ENCODE results near the gene REV3L. TPM values are rescaled to one million over a fixed set of nuclear protein-coding genes. Genes with fewer than 3 reads are reported as not detected.

Gene REV3L
- total RNA-seq, 1 donor from 2014 or later: 42.3 TPM

GRCh38 chr6:111472933-111473435, 10.0 kb downstream of the REV3L start:
- Histone ChIP-seq H3K4me1 (ENCODE audit: control insufficient read depth in 3 of 3, insufficient read depth in 3 of 3, low read length in 3 of 3) (peaks cover 7 to 21% (median 7%) of the 10 kb centered on the region in 3 donors), H3K27ac (ENCODE audit: low read depth, low read length) (no peak overlapping the region)

GRCh38 chr6:111471958-111472357, 11.1 kb downstream of the REV3L start:
- Histone ChIP-seq H3K36me3 (ENCODE audit: control insufficient read depth in 3 of 3, insufficient read depth in 3 of 3, low read length in 3 of 3) (peaks cover 0 to 1% (median 0%) of the 10 kb centered on the region in 3 donors), H3K9me3 (ENCODE audit: control insufficient read depth in 3 of 3, low read length in 3 of 3) (no peaks in the 10 kb centered on the region), H3K4me3 (ENCODE audit: low read length in 3 of 3) (no peak overlapping the region), H3K27me3 (ENCODE audit: control insufficient read depth in 3 of 3, insufficient read depth in 3 of 3, low read length in 3 of 3) (no peaks in the 10 kb centered on the region), H3K4me1 (ENCODE audit: control insufficient read depth in 3 of 3, insufficient read depth in 3 of 3, low read length in 3 of 3) (peaks cover 0 to 11% (median 0%) of the 10 kb centered on the region in 3 donors), H3K27ac (ENCODE audit: low read depth, low read length) (no peak overlapping the region), H3K9ac (ENCODE audit: low read depth in 1 of 3, low read length in 3 of 3) (no peak overlapping the region)

More at GRCh38 chr6:111472933-111473435, 10.0 kb downstream of the REV3L start:
- Histone ChIP-seq H3K36me3 (ENCODE audit: control insufficient read depth in 3 of 3, insufficient read depth in 3 of 3, low read length in 3 of 3) (no peaks in the 10 kb centered on the region), H3K27me3 (ENCODE audit: control insufficient read depth in 3 of 3, insufficient read depth in 3 of 3, low read length in 3 of 3) (no peaks in the 10 kb centered on the region), H3K9me3 (ENCODE audit: control insufficient read depth in 3 of 3, low read length in 3 of 3) (no peaks in the 10 kb centered on the region), H3K4me3 (ENCODE audit: low read length in 3 of 3) (no peak overlapping the region), H3K9ac (ENCODE audit: low read depth in 1 of 3, low read length in 3 of 3) (no peak overlapping the region)

- Histone ChIP-seq H3K9me3 (ENCODE audit: control insufficient read depth in 3 of 3, low read length in 3 of 3) (no peaks in the 10 kb centered on the region), H3K9ac (ENCODE audit: low read depth in 1 of 3, low read length in 3 of 3) (no peak overlapping the region)
Measured at GRCh38 chr6:111471533-111471932, 11.5 kb downstream of the REV3L start.

GRCh38 chr6:111470991-111471390, 12.0 kb downstream of the REV3L start:
- no peak overlapping the region for H3K27ac ChIP-seq (ENCODE audit: low read depth, low read length)
- H3K27me3 ChIP-seq (ENCODE audit: control insufficient read depth in 3 of 3, insufficient read depth in 3 of 3, low read length in 3 of 3): no peaks in the 10 kb centered on the region
- H3K36me3 ChIP-seq (ENCODE audit: control insufficient read depth in 3 of 3, insufficient read depth in 3 of 3, low read length in 3 of 3): peaks cover 0 to 1% (median 0%) of the 10 kb centered on the region in 3 donors
- H3K9me3 ChIP-seq (ENCODE audit: control insufficient read depth in 3 of 3, low read length in 3 of 3): no peaks in the 10 kb centered on the region
- peaks cover 0 to 9% (median 0%) of the 10 kb centered on the region in 3 donors for H3K4me1 ChIP-seq (ENCODE audit: control insufficient read depth in 3 of 3, insufficient read depth in 3 of 3, low read length in 3 of 3)
- H3K9ac ChIP-seq (ENCODE audit: low read depth in 1 of 3, low read length in 3 of 3): no peak overlapping the region
- no peak overlapping the region for H3K4me3 ChIP-seq (ENCODE audit: low read length in 3 of 3)

More at GRCh38 chr6:111471533-111471932, 11.5 kb downstream of the REV3L start:
- H3K36me3 ChIP-seq (ENCODE audit: control insufficient read depth in 3 of 3, insufficient read depth in 3 of 3, low read length in 3 of 3): peaks cover 0 to 1% (median 0%) of the 10 kb centered on the region in 3 donors
- H3K4me3 ChIP-seq (ENCODE audit: low read length in 3 of 3): no peak overlapping the region
- no peak overlapping the region for H3K27ac ChIP-seq (ENCODE audit: low read depth, low read length)
- H3K4me1 ChIP-seq (ENCODE audit: control insufficient read depth in 3 of 3, insufficient read depth in 3 of 3, low read length in 3 of 3): peaks cover 0 to 9% (median 0%) of the 10 kb centered on the region in 3 donors
- H3K27me3 ChIP-seq (ENCODE audit: control insufficient read depth in 3 of 3, insufficient read depth in 3 of 3, low read length in 3 of 3): no peaks in the 10 kb centered on the region

- Histone ChIP-seq H3K9me3 (ENCODE audit: control insufficient read depth in 3 of 3, low read length in 3 of 3) (no peaks in the 10 kb centered on the region), H3K36me3 (ENCODE audit: control insufficient read depth in 3 of 3, insufficient read depth in 3 of 3, low read length in 3 of 3) (peaks cover 0 to 1% (median 0%) of the 10 kb centered on the region in 3 donors), H3K4me3 (ENCODE audit: low read length in 3 of 3) (no peak overlapping the region), H3K9ac (ENCODE audit: low read depth in 1 of 3, low read length in 3 of 3) (no peak overlapping the region), H3K27ac (ENCODE audit: low read depth, low read length) (no peak overlapping the region), H3K27me3 (ENCODE audit: control insufficient read depth in 3 of 3, insufficient read depth in 3 of 3, low read length in 3 of 3) (no peaks in the 10 kb centered on the region), H3K4me1 (ENCODE audit: control insufficient read depth in 3 of 3, insufficient read depth in 3 of 3, low read length in 3 of 3) (peaks cover 0 to 9% (median 0%) of the 10 kb centered on the region in 3 donors)
Measured at GRCh38 chr6:111469543-111469942, 13.5 kb downstream of the REV3L start.

- H3K36me3 ChIP-seq (ENCODE audit: control insufficient read depth in 3 of 3, insufficient read depth in 3 of 3, low read length in 3 of 3): peaks cover 0 to 1% (median 0%) of the 10 kb centered on the region in 3 donors
- H3K9me3 ChIP-seq (ENCODE audit: control insufficient read depth in 3 of 3, low read length in 3 of 3): no peaks in the 10 kb centered on the region
- H3K27ac ChIP-seq (ENCODE audit: low read depth, low read length): no peak overlapping the region
- H3K9ac ChIP-seq (ENCODE audit: low read depth in 1 of 3, low read length in 3 of 3): no peak overlapping the region
- H3K27me3 ChIP-seq (ENCODE audit: control insufficient read depth in 3 of 3, insufficient read depth in 3 of 3, low read length in 3 of 3): no peaks in the 10 kb centered on the region
- H3K4me3 ChIP-seq (ENCODE audit: low read length in 3 of 3): no peak overlapping the region
- H3K4me1 ChIP-seq (ENCODE audit: control insufficient read depth in 3 of 3, insufficient read depth in 3 of 3, low read length in 3 of 3): peaks cover 0 to 4% (median 0%) of the 10 kb centered on the region in 3 donors
Measured at GRCh38 chr6:111468329-111469012, 14.5 kb downstream of the REV3L start.

GRCh38 chr6:111464184-111464583, 18.8 kb downstream of the REV3L start:
- H3K4me1 ChIP-seq (ENCODE audit: control insufficient read depth in 3 of 3, insufficient read depth in 3 of 3, low read length in 3 of 3): peaks cover 2 to 4% (median 4%) of the 10 kb centered on the region in 3 donors
- no peaks in the 10 kb centered on the region for H3K27me3 ChIP-seq (ENCODE audit: control insufficient read depth in 3 of 3, insufficient read depth in 3 of 3, low read length in 3 of 3)
- no peak overlapping the region for H3K4me3 ChIP-seq (ENCODE audit: low read length in 3 of 3)
- H3K9me3 ChIP-seq (ENCODE audit: control insufficient read depth in 3 of 3, low read length in 3 of 3): no peaks in the 10 kb centered on the region
- H3K36me3 ChIP-seq (ENCODE audit: control insufficient read depth in 3 of 3, insufficient read depth in 3 of 3, low read length in 3 of 3): peaks cover 0 to 6% (median 0%) of the 10 kb centered on the region in 3 donors
- H3K27ac ChIP-seq (ENCODE audit: low read depth, low read length): no peak overlapping the region
- H3K9ac ChIP-seq (ENCODE audit: low read depth in 1 of 3, low read length in 3 of 3): no peak overlapping the region

- peaks cover 0 to 6% (median 0%) of the 10 kb centered on the region in 3 donors for H3K36me3 ChIP-seq (ENCODE audit: control insufficient read depth in 3 of 3, insufficient read depth in 3 of 3, low read length in 3 of 3)
- no peak overlapping the region for H3K4me3 ChIP-seq (ENCODE audit: low read length in 3 of 3)
- H3K27ac ChIP-seq (ENCODE audit: low read depth, low read length): peak overlapping the region; percentile 53
- H3K9me3 ChIP-seq (ENCODE audit: control insufficient read depth in 3 of 3, low read length in 3 of 3): peaks cover 0 to 2% (median 0%) of the 10 kb centered on the region in 3 donors
- peaks cover 2 to 4% (median 4%) of the 10 kb centered on the region in 3 donors for H3K4me1 ChIP-seq (ENCODE audit: control insufficient read depth in 3 of 3, insufficient read depth in 3 of 3, low read length in 3 of 3)
- no peak overlapping the region for H3K9ac ChIP-seq (ENCODE audit: low read depth in 1 of 3, low read length in 3 of 3)
- H3K27me3 ChIP-seq (ENCODE audit: control insufficient read depth in 3 of 3, insufficient read depth in 3 of 3, low read length in 3 of 3): no peaks in the 10 kb centered on the region
Measured at GRCh38 chr6:111462770-111463391, 20.1 kb downstream of the REV3L start.

GRCh38 chr6:111461860-111462259, 21.2 kb downstream of the REV3L start:
- no peak overlapping the region for H3K27ac ChIP-seq (ENCODE audit: low read depth, low read length)
- H3K4me3 ChIP-seq (ENCODE audit: low read length in 3 of 3): no peak overlapping the region
- peaks cover 0 to 5% (median 0%) of the 10 kb centered on the region in 3 donors for H3K36me3 ChIP-seq (ENCODE audit: control insufficient read depth in 3 of 3, insufficient read depth in 3 of 3, low read length in 3 of 3)
- H3K9ac ChIP-seq (ENCODE audit: low read depth in 1 of 3, low read length in 3 of 3): no peak overlapping the region
- peaks cover 0 to 2% (median 0%) of the 10 kb centered on the region in 3 donors for H3K9me3 ChIP-seq (ENCODE audit: control insufficient read depth in 3 of 3, low read length in 3 of 3)
- no peaks in the 10 kb centered on the region for H3K27me3 ChIP-seq (ENCODE audit: control insufficient read depth in 3 of 3, insufficient read depth in 3 of 3, low read length in 3 of 3)
- peaks cover 2 to 4% (median 4%) of the 10 kb centered on the region in 3 donors for H3K4me1 ChIP-seq (ENCODE audit: control insufficient read depth in 3 of 3, insufficient read depth in 3 of 3, low read length in 3 of 3)
